ENCODE measurements around the gene SLC26A9.
"Not testable (repeated sequence)": the region's sequence is repeated elsewhere in the genome, so short reads cannot be mapped to it uniquely, and the experiment has no call there.

Gene SLC26A9

DNA sequence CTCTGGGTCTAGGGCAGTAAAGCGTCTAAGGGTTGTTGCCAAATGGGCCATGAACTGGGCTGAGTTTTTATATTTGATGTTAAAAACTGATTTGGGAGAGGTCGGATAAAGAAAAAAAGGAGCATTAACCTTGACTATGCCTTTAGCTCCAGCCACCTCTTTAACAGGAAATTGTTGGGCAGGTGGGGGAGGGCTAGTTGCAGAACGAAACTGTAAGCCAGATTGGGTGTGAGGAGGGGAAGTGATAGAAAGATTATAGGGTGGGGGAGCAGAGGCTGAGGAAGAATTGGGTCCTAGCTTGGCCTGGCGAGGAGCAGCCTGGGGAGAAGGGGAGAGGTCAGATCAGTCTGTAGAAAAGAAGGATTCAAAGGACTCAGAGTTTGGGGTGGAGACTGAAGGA lies 54.2 kb downstream of the SLC26A9 start:
- not testable (repeated sequence) for DNase-seq

- DNase-seq = no peak
Observed at GRCh38 chr1:205883792-205884191, 59.5 kb downstream of the SLC26A9 start.

DNA sequence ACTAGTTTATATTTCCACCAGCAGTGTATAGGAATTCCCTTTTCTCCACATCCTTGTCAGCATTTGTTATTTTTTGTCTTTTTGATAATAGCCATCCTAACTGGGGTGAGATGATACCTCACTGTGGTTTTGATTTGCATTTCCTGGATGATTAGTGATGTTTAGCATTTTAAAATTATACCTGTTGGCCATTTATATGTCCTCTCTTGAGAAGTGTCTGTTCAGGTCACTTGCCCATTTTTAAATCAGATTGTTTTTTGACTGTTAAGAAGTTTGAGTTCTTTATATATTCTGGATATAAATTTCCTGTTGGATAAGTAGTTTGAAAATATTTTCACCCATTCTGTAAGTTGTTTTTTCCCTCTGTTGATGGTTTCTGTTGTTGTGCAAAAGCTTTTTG lies 62.3 kb downstream of the SLC26A9 start:
- no peak for DNase-seq

GRCh38 chr1:205879974-205880373 lies 63.3 kb downstream of the SLC26A9 start:
- DNase-seq = no peak

DNA sequence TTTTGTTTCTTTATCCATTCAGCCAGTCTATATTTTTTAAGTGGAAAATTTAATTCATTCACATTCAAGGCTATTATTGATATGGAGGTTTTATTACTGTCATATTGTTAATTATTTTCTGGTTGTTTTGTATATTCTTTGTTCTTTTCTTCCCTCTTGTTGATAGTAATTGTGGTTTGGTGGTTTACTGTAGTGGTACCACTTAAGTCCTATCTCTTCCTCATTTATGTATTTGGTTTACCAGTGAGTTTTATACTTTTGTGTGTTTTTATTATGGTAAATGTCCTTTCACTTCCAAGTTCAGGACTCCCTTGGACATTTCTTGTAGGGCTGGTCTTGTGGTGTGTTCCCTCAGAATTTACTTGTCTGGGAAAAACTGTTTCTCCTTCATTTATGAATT lies 65.2 kb downstream of the SLC26A9 start:
- DNase-seq = no peak

DNA sequence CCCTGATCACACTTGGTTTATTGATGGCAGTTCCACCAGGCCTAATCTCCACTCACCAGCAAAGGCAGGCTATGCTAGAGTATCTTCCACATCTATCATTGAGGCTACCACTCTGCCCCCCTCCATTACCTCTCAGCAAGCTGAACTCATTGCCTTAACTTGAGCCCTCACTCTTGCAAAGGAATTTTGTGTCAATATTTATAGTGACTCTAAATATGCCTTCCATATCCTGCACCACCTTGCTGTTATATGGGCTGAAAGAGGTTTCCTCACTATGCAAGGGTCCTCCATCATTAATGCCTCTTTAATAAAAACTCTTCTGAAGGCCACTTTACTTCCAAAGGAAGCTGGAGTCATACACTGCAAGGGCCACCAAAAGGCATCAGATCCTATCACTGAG lies 70.1 kb downstream of the SLC26A9 start:
- DNase-seq = not testable (repeated sequence)

DNA sequence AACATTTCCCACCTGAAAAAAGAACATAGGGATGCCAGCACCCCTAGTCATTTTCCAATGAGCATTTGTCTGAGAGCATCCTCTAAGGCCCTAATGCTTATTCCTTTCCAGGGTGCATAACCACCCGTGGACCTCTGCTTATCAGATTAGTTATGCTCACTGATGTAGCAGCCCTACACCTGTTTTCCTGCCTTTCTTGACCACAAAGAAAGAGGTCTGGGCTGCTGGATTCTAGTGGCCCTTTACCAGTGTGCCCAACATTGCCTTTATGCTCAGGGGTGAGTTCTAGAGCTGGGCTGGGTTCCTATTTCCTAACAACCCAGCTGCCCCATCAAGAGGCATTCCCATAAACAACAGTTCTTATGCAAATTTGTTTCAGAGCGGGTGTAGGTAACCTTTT lies 73.0 kb downstream of the SLC26A9 start:
- no peak for DNase-seq
